GOT3 (cell line): ENCODE data around the gene PDLIM4.

Experiments
- DNase-seq: peaks from one replicate; lab custom pipeline; 2025; ENCODE audit warnings: mixed read lengths; lab: John Stamatoyannopoulos, UW

PDLIM4 gene

GRCh38 chr5:132253452-132254320 is 3.8 kb upstream of the PDLIM4 start:
- DNase-seq = no peak

GRCh38 chr5:132254321-132254977 is 3.0 kb upstream of the PDLIM4 start:
- no peak for DNase-seq

GRCh38 chr5:132256086-132256782 is 1.3 kb upstream of the PDLIM4 start:
- no peak for DNase-seq

GRCh38 chr5:132256783-132257130 is 739 bp upstream of the PDLIM4 start:
- DNase-seq = no peak

GRCh38 chr5:132258102-132259068 is 889 bp downstream of the PDLIM4 start:
- DNase-seq = no peak

- peak; percentile 42 for DNase-seq
Observed at GRCh38 chr5:132259069-132259851, 1.8 kb downstream of the PDLIM4 start.

GRCh38 chr5:132260051-132260450 is 2.6 kb downstream of the PDLIM4 start:
- no peak for DNase-seq

- DNase-seq = no peak
Observed at GRCh38 chr5:132260714-132261551, 3.4 kb downstream of the PDLIM4 start.

GRCh38 chr5:132261881-132262845 is 4.7 kb downstream of the PDLIM4 start:
- no peak for DNase-seq

- no peak for DNase-seq
Observed at GRCh38 chr5:132262882-132263547, 5.5 kb downstream of the PDLIM4 start.

- DNase-seq = peak; percentile 88
Observed at GRCh38 chr5:132263548-132264261, 6.2 kb downstream of the PDLIM4 start.

GRCh38 chr5:132264546-132265335 is 7.2 kb downstream of the PDLIM4 start:
- DNase-seq = no peak

GRCh38 chr5:132265336-132266030 is 8.0 kb downstream of the PDLIM4 start:
- peak; percentile 78 for DNase-seq

GRCh38 chr5:132266031-132266835 is 8.7 kb downstream of the PDLIM4 start:
- DNase-seq = no peak

GRCh38 chr5:132266836-132267160 is 9.3 kb downstream of the PDLIM4 start:
- no peak for DNase-seq
